Effector memory CD4-positive, alpha-beta T cell (primary cell): ENCODE results near the gene PCDH15.

ENCODE experiments used
- DNase-seq, 3 donors: peaks; one replicate each; pipeline ENCODE4 v3.0.0-alpha.2; 2020
- H3K27ac ChIP-seq: 2 replicates; pipeline ENCODE4 v1.7.0; 2013; ENCODE audit warnings: mild to moderate bottlenecking, low read length, moderate library complexity; ENCODE audit not compliant: insufficient read depth, poor library complexity, severe bottlenecking
- H3K27me3 ChIP-seq: replicated peaks from 2 replicates; pipeline ENCODE4 v1.7.0; 2013; ENCODE audit warnings: mild to moderate bottlenecking, low read length; ENCODE audit not compliant: insufficient read depth, control insufficient read depth, poor library complexity, severe bottlenecking
- H3K36me3 ChIP-seq: 2 replicates; pipeline ENCODE4 v1.7.0; 2013; ENCODE audit warnings: mild to moderate bottlenecking, low read length, moderate library complexity; ENCODE audit not compliant: control insufficient read depth, insufficient read depth
- H3K4me1 ChIP-seq: 2 replicates; pipeline ENCODE4 v1.7.0; 2013; ENCODE audit warnings: low read length, mild to moderate bottlenecking; ENCODE audit not compliant: control insufficient read depth, insufficient read depth, poor library complexity, severe bottlenecking
- H3K4me3 ChIP-seq: 2 replicates; pipeline ENCODE4 v1.7.0; 2013; ENCODE audit warnings: low read length, low read depth, mild to moderate bottlenecking; ENCODE audit not compliant: insufficient read depth, poor library complexity, severe bottlenecking
- H3K9me3 ChIP-seq: 2 replicates; pipeline ENCODE4 v1.7.0; 2013; ENCODE audit warnings: mild to moderate bottlenecking, low read length, moderate library complexity; ENCODE audit not compliant: control insufficient read depth

PCDH15 gene

GRCh38 chr10:54137396-54137795 is 663.6 kb downstream of the PCDH15 start:
- H3K9me3 ChIP-seq = peaks cover 5% of the 10 kb centered on the region
- no peak overlapping the region for H3K4me3 ChIP-seq
- no peaks in the 10 kb centered on the region for H3K27me3 ChIP-seq
- no peak overlapping the region for H3K27ac ChIP-seq
- H3K36me3 ChIP-seq = no peaks in the 10 kb centered on the region
- no peak for DNase-seq
- no peaks in the 10 kb centered on the region for H3K4me1 ChIP-seq

GRCh38 chr10:54133203-54133602 is 667.8 kb downstream of the PCDH15 start:
- peaks cover 3% of the 10 kb centered on the region for H3K9me3 ChIP-seq
- no peaks in the 10 kb centered on the region for H3K36me3 ChIP-seq
- no peaks in the 10 kb centered on the region for H3K27me3 ChIP-seq
- H3K27ac ChIP-seq = no peak overlapping the region
- H3K4me3 ChIP-seq = no peak overlapping the region
- H3K4me1 ChIP-seq = no peaks in the 10 kb centered on the region
- DNase-seq = no peak

- DNase-seq = no peak
- Histone ChIP-seq H3K27me3 (no peaks in the 10 kb centered on the region), H3K4me3 (no peak overlapping the region), H3K36me3 (no peaks in the 10 kb centered on the region), H3K9me3 (peaks cover 3% of the 10 kb centered on the region), H3K27ac (no peak overlapping the region), H3K4me1 (no peaks in the 10 kb centered on the region)
Observed at GRCh38 chr10:54131833-54132232, 669.2 kb downstream of the PCDH15 start.

- H3K27ac ChIP-seq = no peak overlapping the region
- no peaks in the 10 kb centered on the region for H3K36me3 ChIP-seq
- H3K9me3 ChIP-seq = peaks cover 3% of the 10 kb centered on the region
- no peak for DNase-seq
- H3K27me3 ChIP-seq = no peaks in the 10 kb centered on the region
- no peak overlapping the region for H3K4me3 ChIP-seq
- H3K4me1 ChIP-seq = no peaks in the 10 kb centered on the region
Observed at GRCh38 chr10:54130394-54130793, 670.6 kb downstream of the PCDH15 start.

GRCh38 chr10:54125098-54125747 is 675.8 kb downstream of the PCDH15 start:
- no peaks in the 10 kb centered on the region for H3K4me1 ChIP-seq
- H3K4me3 ChIP-seq = no peak overlapping the region
- H3K27ac ChIP-seq = no peak overlapping the region
- DNase-seq = no peak
- H3K27me3 ChIP-seq = no peaks in the 10 kb centered on the region
- no peaks in the 10 kb centered on the region for H3K36me3 ChIP-seq
- H3K9me3 ChIP-seq = no peaks in the 10 kb centered on the region

GRCh38 chr10:54124209-54124885 is 676.7 kb downstream of the PCDH15 start:
- H3K4me3 ChIP-seq = no peak overlapping the region
- H3K27ac ChIP-seq = no peak overlapping the region

GRCh38 chr10:54120806-54121205 is 680.2 kb downstream of the PCDH15 start:
- no peaks in the 10 kb centered on the region for H3K9me3 ChIP-seq
- DNase-seq = no peak
- H3K27me3 ChIP-seq = no peaks in the 10 kb centered on the region
- H3K27ac ChIP-seq = no peak overlapping the region
- H3K4me1 ChIP-seq = no peaks in the 10 kb centered on the region
- H3K36me3 ChIP-seq = no peaks in the 10 kb centered on the region
- H3K4me3 ChIP-seq = no peak overlapping the region

More at GRCh38 chr10:54124209-54124885, 676.7 kb downstream of the PCDH15 start:
- no peak for DNase-seq
- Histone ChIP-seq H3K27me3 (no peaks in the 10 kb centered on the region), H3K4me1 (no peaks in the 10 kb centered on the region), H3K36me3 (no peaks in the 10 kb centered on the region), H3K9me3 (no peaks in the 10 kb centered on the region)

GRCh38 chr10:54108961-54109360 is 692.1 kb downstream of the PCDH15 start:
- no peak for DNase-seq
- Histone ChIP-seq H3K27me3 (no peaks in the 10 kb centered on the region), H3K36me3 (no peaks in the 10 kb centered on the region), H3K4me3 (no peak overlapping the region), H3K9me3 (no peaks in the 10 kb centered on the region), H3K4me1 (no peaks in the 10 kb centered on the region), H3K27ac (no peak overlapping the region)

GRCh38 chr10:54096892-54097291 is 704.1 kb downstream of the PCDH15 start:
- H3K36me3 ChIP-seq = no peaks in the 10 kb centered on the region
- no peak overlapping the region for H3K27ac ChIP-seq
- no peak overlapping the region for H3K4me3 ChIP-seq
- no peaks in the 10 kb centered on the region for H3K4me1 ChIP-seq
- H3K9me3 ChIP-seq = no peaks in the 10 kb centered on the region
- H3K27me3 ChIP-seq = no peaks in the 10 kb centered on the region
- DNase-seq = no peak

GRCh38 chr10:54094321-54094720 is 706.7 kb downstream of the PCDH15 start:
- Histone ChIP-seq H3K4me1 (no peaks in the 10 kb centered on the region), H3K27me3 (no peaks in the 10 kb centered on the region), H3K36me3 (no peaks in the 10 kb centered on the region), H3K9me3 (no peaks in the 10 kb centered on the region), H3K27ac (no peak overlapping the region), H3K4me3 (no peak overlapping the region)
- no peak for DNase-seq
